H1 (cell line): ENCODE data around the gene WDR90. TPM values are rescaled to one million over a fixed set of nuclear protein-coding genes. Genes with fewer than 3 reads are reported as not detected.

Source experiments
- GTF2F1 ChIP-seq: IDR thresholded peaks from 2 replicates; pipeline ENCODE4 v1.6.1; 2012; ENCODE audit warnings: low read depth, low read length, improper control_type of control experiment, borderline replicate concordance
- HDAC6 ChIP-seq: IDR thresholded peaks from one replicate; pipeline ENCODE4 v1.7.1; 2012; ENCODE audit warnings: low read depth, mild to moderate bottlenecking, inconsistent platforms, low read length, moderate library complexity
- SRF ChIP-seq: IDR thresholded peaks from 2 replicates; pipeline ENCODE4 v1.6.1; 2011; ENCODE audit warnings: mild to moderate bottlenecking, low read depth, low read length, moderate library complexity
- polyA plus RNA-seq, 7 experiments: library from polyadenylated mRNA; depleted of rRNA in 3 of 7; stranded (reverse) in 5 of 7; unstranded in 2 of 7; fragments of >200 nt in 5 of 7; fragments of 200-250 nt in 2 of 7; gene quantifications; 1 replicate in 5 of 7; 2 replicates in 1 of 7; 4 replicates in 1 of 7; pipeline versions ENCODE4 v1.2.1 to v1.2.3, GENCODE V29; 2011 to 2013; ENCODE audit warnings: missing spikeins in 2 of 7, mixed read lengths in 2 of 7
- total RNA-seq: library from RNA; stranded (reverse); fragmentation: NEBNext Ultra II Directional; extraction: Animal tissue kit (Norgen Biotek cat#: 25700); gene quantifications from 2 replicates; pipeline ENCODE4 v1.2.1, GENCODE V29; 2021

WDR90 gene
- total and polyA plus RNA-seq, 2 of the 8 experiments (the other 6 are each of a cell fraction or from before 2014, with no cell fraction given), result 24.0 to 47.2 TPM

- TF ChIP-seq HDAC6 (no peak), GTF2F1 (no peak), SRF (no peak)
These were observed 22.4 kb downstream of the WDR90 start (continued) for GRCh38 chr16:671353-672131.
